Measurements from ENCODE around the gene TSFM.
A peak's percentile ranks its signal among the peaks of the same experiment; 100 is the strongest.
"Not testable (repeated sequence)": the region's sequence is repeated elsewhere in the genome, so short reads cannot be mapped to it uniquely, and the experiment has no call there.

The TSFM gene

DNA sequence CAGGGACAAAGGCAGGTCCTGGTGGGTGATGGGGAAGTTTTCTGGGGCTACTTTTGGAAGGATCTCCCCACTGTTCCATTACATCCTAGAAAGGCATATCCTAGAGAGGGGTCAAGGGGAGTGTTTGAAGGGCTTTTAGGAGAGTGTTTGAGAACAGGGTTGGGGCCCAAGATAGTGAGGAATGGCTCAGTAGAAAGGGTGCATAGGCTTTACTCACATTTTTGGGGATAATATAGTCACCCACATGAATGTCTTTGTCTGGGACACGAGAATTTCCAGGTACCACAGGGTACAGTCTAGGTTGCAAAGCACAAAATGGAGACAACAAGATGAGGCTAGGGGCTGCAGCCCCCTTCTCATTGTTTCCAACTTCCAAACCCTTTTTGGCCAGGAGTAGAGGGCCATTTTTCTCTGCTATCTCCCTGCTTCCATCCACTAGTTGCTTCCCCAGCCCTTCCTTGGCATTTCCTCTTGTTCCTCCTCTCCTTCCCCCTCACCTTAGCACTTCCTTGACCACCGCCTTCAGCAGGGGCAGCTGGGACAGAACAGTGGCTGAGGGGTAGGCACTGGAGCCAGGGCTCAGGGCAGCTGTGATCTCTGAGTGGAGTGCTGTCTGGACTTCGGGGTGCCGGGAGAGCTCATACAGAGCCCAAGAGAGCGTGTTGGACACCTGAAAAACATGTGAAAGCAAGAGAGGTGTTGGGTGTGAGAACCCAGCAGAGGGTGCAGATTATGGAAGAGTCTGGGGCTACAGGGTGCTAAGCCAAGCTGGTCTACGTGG lies 18.5 kb upstream of the TSFM start:
- no peak for DNase-seq

DNA sequence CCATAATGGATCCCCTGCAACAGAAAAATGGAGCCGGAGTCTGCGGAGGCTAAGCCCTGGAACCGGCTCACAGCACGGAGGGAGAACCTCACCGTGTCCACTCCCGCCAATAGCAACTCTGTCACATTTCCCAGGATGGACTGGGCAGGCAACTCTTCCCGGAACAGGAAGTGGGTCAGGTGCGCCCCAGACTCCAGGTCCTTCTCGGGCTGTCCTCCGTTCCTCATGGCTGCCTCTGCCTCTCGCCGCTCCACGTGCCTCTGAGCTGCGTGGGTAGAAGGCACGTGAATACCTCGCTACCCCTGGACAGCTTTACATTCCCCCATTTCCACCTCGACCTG lies 18.0 kb upstream of the TSFM start:
- no peak for DNase-seq

DNA sequence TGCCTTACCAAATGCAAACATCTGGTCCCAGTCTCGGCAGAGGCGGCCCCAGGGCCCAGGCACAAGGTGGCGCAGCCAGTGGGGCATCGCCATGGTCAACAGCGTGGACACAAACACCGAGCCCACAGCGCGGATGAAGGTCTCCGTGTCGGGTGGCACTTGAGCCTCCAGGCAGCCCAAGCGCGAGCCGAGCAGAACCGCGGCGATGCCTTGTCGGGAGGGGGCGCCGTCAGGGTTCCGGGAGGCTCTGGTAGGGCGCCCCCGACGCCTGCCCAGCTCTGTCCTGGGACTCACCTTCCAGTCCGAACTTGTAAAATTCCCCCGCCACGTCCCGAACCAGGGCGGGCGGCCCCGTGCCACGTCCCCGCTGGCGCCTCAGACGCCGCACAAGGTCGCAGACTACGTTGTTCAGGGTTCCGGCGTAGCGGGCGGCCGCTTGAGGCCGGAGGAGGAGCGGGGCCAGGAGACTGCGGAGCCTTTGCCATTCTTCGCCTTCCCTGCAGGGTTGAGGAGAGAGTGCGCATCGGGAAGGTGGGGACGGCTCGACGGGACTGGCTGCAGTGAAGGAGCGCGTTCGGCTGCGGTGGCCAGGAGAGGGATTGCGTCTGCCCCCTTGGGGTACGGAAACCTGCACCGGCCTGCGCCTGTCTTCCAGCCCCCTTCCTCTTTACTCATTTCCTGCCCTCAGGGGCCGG lies 17.4 kb upstream of the TSFM start:
- peak; percentile 66 for DNase-seq

DNA sequence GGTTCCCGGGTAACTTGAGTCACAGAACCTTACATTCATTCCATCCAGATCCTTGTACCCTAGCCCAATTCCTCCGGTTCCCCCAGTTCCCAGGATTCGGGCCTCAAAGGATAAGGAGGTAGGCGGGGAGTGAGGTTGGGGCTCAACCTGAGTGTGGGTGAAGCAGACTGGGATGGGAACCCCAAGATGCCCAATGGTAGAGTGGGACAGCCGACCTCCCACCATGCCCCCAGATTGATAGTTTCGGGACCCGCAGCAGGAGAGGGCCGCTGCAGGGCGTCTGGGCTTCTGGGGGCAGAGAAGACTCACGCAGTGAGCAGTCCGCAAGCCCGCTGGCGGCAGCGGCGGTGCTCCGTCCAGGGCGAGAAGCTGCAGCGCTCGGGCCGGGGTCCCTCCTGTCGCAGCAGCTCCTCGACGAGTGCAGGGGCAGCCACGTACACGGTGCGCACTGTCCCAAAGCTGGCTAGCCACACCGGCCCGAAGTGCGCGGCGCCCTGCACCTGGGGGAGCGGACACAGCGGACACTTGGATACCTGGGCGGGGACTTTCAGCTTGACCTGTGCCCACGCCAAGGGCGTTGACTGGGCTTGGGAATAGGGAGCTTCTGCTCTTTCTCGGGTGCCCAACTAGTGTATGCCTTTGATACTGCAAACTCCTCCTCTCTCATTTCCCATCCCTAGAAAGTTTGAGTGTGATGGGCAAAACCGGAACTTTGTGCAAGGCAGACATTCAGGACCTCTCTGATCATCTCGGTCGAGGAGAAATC lies 16.7 kb upstream of the TSFM start:
- no peak for DNase-seq

GRCh38 chr12:57766464-57767304 lies 15.9 kb upstream of the TSFM start, which contains the start of gene CYP27B1:
Gene CYP27B1 (minus strand): TSS chr12:57767078. CDS start chr12:57767041, 37 bp downstream.
- peak; percentile 55 for DNase-seq

- no peak for DNase-seq
Observed at GRCh38 chr12:57767305-57767698, 15.3 kb upstream of the TSFM start.

- no peak for DNase-seq
Observed at GRCh38 chr12:57767876-57768275, 14.7 kb upstream of the TSFM start.

GRCh38 chr12:57769594-57769993 lies 13.0 kb upstream of the TSFM start:
- DNase-seq = no peak

GRCh38 chr12:57770734-57771133 lies 11.9 kb upstream of the TSFM start:
- DNase-seq = no peak

DNA sequence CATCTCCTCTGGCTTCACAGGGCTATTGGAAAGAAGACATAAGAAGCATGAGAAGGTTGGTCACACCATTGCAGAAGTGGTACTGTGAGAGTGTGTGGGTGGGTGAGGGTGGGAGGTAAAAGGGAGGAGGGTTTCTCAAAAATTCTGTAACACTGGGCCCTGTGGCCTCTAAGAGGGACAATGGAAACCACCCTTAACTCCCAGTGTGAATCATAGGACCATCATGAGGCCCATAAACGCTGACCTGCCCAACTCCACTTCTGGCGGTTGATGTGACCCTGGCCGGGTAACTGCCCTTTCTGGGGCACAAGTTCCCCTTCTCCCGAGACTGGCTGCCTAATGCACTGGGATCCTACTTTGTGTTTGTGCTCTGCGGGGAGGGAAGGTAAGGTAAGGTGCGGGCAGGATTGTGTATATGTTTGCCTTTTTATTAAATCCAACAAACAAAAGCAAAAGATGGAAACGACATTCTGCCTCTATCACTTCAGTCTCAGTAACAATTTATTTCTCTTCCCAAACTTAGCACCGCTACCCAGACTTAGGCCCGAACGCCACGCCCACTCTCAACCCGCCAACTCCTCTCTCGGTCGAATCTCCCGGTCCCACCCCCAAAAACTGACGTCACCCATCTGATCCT lies 11.2 kb upstream of the TSFM start:
- DNase-seq = peak; percentile 97

GRCh38 chr12:57771873-57772428 lies 10.6 kb upstream of the TSFM start, which contains the start of gene METTL1:
Gene METTL1 (minus strand): TSS chr12:57772105. CDS start chr12:57772083, 22 bp downstream.
- peak; percentile 99 for DNase-seq

DNA sequence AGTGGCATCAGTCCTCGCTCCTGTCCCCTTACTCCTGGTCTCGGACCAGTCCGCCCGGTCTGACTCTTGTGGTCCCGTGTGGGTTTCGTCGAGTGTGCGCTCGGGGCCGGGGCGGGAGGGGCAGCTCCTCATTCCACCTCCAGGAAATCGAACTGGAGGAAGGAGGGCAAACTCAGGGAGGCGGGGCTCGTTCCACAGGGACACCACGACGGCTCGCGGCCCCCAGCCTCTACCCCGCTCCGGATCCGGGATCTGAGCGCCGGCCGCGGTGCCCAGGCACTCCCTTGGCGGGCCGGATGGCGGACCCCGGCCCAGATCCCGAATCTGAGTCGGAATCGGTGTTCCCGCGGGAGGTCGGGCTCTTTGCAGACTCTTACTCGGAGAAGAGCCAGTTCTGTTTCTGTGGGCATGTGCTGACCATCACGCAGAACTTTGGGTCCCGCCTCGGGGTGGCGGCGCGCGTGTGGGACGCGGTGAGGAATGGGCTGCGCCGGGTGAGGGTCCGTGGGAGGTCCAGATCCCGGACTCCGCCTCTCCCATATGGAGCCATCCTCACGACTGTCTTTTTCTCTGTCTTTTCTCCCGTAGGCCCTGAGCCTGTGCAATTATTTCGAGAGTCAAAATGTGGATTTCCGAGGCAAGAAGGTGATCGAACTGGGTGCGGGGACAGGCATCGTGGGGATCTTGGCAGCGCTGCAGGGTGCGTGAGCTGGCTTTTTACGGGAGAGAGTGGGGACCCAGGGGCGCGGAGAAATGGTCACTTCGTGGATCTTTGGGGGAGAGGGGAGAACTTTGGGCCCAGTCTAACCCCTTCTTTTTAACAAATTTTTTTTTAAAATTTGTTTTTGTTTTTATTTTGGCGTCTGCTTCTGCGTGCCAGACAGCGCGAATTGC lies 9.9 kb upstream of the TSFM start, which contains the start of gene EEF1AKMT3:
EEF1AKMT3 (plus strand) TSS at position 186 of the 894 bp plus-strand sequence; CDS start at position 297, 111 bp downstream.
- DNase-seq = peak; percentile 74

DNA sequence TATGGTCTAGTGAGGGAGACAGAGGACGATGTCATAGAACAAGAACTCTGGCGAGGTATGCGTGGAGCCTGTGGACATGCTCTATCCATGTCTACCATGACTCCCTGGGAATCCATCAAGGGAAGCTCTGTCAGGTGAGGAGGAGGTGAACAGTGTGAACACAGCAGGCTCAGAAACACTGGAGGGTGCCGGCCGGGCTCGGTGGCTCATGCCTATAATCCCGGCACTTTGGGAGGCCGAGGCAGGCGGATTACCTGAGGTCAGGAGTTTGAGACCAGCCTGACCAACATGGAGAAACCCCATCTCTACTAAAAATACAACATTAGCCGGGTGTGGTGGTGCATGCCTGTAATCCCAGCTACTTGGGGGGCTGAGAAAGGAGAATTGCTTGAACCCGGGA lies 8.0 kb upstream of the TSFM start:
- DNase-seq = not testable (repeated sequence)

- DNase-seq = no peak
Observed at GRCh38 chr12:57775044-57775443, 7.5 kb upstream of the TSFM start.

- peak; percentile 58 for DNase-seq
Observed at GRCh38 chr12:57775563-57776246, 6.9 kb upstream of the TSFM start.

DNA sequence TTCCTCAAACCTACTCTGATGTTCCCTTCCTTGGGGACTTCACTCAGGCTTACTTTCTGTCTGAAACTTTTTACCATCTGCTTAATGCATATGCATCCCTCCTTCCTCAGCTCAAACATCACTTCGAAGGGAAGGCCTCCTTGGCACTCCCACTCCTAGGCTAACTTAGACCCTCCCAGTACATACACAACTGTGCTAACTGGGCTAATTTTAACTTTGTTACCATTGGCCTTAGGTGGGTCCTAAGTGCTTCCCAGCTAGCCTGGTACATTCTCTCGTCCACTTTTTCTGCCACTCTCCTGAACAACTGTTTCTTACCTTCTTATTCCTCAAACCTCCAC lies 6.4 kb upstream of the TSFM start:
- no peak for DNase-seq

DNA sequence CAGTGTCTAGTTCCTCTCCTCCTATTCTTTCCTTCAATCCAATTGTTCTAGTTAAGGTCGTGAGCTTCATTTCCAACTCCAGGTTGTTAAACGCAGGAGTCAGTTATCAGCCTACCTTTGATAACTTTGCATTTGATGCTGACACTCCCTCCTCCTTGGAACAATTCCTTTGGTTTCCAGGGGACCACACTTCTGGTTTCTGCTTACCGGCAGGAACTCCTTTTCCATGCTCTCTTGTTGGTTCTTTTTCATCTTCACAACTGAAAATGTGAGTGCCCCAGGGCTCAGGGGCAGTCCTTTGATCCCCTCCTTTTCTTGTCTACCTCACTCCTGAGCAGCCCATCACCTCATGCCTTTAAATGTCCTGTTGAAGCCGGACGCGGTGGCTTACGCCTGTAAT lies 5.2 kb upstream of the TSFM start:
- DNase-seq = no peak

- DNase-seq = no peak
Observed at GRCh38 chr12:57777911-57778310, 4.7 kb upstream of the TSFM start.

DNA sequence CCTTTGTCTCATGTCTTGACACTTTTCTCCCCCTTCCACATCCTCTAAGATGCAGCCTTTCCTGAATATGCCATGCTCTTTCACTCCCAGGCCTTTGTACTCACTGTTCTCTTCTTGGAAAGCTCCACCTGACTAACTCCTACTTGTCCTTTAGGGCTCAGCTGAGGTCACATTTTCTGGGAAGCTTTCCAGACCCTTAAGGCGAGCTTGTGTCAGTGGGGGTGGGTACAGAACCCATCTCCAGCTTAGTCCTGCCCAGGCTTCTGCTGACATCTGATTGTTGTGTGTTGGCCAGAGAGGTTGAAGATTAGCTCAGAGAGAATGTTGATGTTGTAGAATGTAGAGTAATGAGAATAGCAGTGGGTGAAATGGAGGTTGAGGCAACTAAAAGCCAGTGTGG lies 2.9 kb upstream of the TSFM start:
- no peak for DNase-seq

GRCh38 chr12:57780284-57780897 lies 2.2 kb upstream of the TSFM start:
- no peak for DNase-seq

Measured in hematopoietic multipotent progenitor cell treated with erythropoietin and hydrocortisone succinate and interleukin-3 and kit ligand, for 6 days (in vitro differentiated cells).